GM19240 (cell line): ENCODE data around the gene C19orf47.

Experiments used
- DNase-seq: peaks from one replicate; pipeline ENCODE4 v3.0.0; 2011; ENCODE audit warnings: low spot score; ENCODE audit not compliant: insufficient read length

Gene C19orf47

DNA sequence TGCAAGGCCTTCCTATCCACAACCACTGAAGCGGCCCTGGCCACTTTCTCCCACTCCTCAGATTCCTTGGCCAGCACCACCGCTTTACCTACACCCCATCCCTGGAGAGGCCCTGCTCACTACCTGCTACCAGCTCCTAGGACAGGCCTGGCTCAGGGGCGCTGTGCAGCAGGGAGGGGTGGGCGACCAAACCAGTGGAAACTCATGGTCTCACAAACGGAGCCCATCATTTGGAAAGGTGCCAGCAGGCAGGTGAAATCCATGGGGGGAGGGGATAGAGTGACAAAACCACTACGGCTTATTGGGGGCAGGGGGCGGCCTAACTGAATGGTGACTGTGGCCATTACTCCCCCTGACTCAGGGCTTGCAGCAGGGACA, 27.6 kb downstream of the C19orf47 start:
- DNase-seq = no peak

DNA sequence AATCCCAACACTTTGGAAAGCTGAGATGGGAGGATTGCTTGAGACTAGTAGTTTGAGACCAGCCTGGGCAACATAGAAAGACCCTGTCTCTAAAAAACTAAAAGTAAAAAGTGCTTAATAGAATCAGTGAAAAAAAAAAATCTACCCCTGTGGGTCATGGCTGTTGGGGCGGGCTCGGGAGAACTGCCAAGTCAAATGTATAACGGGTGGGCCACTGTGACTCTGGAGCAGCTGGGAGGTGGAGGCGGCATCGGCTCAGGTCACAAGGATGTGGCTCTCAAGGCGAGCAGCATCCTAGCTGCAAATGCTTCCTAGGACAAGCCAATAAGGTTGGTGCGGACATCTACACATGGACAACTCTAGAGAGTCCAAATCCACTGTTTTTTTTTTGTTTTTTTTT, 30.9 kb downstream of the C19orf47 start:
- DNase-seq = no peak

DNA sequence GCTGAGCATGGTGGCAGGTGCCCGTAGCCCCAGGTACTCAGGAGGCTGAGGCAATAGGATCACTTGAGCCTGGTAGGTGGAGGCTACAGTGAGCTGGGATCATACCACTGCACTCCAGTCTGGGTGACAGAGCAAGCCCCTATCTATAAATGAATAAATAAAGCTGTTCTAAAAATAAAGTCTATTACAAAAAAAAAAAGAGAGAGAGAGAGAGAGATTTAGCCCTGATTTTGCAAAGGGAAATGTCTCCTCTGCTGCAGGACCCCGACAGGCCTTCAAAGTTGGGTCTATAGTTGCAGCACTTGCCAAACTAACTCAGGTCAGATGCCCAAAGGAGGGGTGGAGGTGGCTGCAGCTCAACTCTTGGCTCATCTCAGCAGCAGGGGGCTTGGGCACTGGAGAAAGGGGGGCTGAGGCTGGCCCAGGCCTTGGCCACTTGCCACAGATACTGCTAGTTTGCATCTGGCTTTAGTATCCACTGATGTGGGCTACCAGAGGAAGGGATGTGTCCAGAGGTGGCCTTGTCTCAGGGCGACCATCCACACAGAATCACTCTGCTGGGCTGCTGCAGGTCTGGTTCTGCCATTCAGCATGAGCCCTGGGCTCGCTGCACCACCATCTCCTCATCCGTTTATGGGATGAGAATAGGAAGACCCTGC, 32.3 kb downstream of the C19orf47 start:
- no peak for DNase-seq

DNA sequence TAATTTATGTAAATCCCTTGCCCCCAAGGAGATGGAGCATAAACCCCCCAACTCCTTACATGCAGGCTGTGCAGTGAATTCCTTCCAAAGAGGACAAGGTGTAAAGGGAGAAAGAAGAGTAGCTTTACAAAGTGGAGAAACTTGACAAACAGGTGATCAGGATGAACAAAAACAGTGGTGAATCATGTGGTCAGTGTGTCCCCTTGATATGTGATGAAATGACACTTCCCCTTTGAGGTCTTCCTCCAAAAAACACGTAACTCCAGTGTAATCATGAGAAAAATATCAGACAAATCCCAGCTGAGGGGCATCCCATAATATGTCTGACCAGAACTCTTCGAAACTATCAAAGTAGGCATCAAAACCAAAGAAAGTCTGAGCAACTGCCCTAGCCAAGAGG, 33.5 kb downstream of the C19orf47 start:
- no peak for DNase-seq

DNA sequence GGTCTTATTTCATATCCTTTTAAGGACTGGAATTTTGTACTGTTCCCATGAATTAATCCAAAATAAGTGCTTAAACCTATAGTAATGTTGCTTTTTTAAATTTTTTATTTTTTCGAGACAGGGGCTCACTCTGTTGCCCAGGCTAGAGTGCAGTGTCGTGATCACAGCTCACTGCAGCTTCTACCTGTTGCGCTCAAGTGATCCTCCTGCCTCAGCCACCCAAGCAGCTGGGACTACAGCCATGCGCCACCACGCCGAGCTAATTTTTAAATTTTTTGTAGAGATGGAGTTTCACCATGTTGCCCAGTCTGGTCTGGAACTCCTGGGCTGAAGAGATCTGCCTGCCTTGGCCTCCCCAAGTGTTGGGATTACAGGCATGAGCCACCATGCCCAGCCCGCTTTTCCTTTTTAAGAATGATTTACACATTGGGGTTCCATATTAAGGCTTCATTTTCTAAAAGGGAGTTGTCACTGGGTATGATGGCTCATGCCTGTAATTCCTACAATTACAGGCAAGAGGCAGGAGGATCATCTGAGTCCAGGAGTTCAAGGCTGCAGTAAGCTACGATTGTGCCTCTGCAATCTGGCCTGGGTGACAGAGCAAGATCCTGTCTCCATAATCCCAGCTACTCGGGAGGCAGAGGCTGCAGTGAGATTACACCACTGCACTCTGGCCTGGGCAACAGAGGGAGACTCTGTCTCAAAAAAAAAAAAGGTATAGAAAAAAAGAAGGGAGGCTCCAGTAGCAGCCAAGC, 34.8 kb downstream of the C19orf47 start:
- no peak for DNase-seq

DNA sequence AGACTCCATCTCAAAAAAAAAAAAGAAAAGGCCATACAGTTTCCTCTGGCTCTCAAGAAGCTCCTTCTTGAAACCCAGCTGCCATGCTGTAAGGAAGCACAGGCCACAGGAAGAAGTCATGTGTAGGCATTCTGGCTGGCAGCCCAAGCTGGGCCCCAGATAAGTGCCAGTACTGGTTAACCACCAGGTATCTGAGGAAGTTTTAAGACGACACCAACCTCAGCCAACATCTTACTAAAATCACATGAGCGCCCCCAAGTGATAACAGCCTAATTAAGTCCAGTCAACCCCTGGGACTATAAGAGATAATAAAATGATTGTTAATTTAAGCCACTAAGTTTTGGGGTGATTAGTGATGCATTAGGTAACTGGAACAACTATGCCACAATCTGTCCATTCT, 35.7 kb downstream of the C19orf47 start:
- no peak for DNase-seq

DNA sequence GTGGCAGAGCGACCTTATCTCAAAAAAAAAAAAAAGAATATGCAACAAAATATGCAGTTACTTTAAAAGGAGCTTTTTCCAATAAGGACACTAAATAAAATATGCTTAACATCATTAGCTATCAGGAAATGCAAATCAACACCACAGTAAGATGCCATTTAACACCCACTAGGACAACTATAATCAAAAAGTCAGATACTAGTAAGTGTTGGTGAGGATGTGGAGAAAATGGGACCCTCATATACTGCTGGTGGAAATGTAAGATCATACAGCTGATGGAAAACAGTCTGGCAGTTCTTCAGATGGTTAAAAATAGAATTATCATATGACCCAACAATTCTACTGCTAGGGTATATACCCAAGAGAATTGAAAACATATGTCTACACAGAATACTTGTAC, 38.5 kb downstream of the C19orf47 start:
- DNase-seq = no peak

DNA sequence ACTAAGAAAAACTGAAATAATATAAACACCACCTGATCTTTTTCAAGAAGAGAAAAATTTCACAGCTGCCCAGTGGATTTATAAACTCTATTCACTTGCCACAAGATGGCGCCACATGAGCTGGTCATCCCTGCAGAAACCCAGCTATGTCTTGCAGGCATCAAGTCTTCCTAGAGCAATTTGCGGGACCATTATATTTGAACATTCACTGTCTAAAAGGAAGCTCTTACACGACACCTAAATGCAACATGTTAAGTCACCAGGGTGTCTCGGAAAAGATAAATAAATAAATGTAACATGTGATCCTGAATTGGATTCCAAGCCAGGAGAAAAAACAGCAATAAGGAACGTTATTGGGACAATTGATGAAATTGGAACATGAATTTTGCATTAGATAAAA, 42.8 kb downstream of the C19orf47 start:
- peak; percentile 82 for DNase-seq

DNA sequence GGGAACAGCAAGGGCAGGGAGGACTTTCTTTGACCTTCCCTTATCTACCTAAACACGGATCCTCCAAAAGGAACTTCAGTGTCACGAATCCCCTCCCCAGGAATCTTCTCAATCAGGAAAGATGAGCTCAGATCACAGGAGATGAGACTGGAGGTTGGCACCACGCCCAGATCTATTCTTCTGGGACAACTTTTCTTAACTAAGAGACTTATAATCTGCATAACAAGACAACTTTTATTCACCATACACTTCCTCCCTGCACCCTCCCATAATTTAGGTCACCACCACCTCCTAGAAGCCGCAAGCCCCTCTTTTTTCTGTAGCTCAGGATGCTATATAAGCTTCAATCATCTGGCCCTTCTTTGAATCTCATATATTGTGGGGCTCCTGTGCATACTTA, 43.9 kb downstream of the C19orf47 start:
- DNase-seq = no peak

DNA sequence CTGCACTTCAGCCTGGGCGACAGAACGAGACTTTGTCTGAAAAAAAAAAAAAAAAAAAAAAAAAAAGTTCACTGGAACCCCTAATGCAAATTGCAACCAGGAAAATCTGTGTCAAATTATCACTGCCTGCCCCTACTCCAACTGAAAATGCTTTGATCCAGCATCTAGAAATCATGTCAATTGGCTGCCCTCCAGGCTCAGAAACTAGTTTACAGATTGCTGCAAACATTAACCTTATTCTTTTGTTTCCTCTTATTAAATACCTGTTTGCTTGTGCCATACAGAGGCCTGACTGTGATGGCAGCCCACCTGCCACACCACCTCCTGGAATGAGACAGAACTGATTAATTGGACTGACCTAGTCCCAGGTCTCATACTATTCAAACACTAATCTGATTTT, 44.4 kb downstream of the C19orf47 start:
- DNase-seq = no peak

DNA sequence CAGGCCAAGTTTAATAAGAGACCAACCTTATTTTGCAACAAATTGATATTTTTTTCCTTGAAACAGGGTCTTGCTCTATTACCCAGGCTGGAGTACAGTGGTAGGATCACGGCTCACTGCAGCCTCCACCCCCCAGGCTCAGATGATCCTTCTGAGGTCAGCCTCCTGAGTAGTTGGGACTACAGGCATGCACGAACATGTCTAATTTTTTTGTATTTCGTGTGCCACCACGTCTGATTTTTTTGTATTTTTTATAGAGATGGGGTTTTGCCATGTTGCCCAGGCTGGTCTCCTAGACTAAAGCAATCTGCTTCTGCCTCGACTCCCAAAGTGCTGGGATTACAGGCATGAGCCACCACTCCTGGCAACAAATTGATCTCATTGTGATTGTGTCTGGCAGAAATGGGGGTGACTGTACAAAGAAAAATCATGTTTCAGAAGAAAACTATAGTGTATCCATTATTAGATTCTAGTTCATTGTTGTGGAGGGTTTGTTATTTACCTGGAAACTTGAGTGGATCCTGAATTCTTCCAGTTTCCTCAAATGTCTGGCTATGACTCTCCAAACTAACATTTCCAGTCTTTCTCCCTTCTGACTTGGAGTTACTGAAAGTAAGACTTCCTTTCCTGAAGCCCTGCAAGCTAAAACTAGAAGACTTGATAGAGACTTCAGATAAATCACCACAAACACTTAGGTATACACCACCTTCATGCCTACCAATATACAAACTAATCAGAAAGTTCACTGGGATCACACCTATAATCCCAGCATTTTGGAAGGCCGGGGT, 45.8 kb downstream of the C19orf47 start:
- no peak for DNase-seq

DNA sequence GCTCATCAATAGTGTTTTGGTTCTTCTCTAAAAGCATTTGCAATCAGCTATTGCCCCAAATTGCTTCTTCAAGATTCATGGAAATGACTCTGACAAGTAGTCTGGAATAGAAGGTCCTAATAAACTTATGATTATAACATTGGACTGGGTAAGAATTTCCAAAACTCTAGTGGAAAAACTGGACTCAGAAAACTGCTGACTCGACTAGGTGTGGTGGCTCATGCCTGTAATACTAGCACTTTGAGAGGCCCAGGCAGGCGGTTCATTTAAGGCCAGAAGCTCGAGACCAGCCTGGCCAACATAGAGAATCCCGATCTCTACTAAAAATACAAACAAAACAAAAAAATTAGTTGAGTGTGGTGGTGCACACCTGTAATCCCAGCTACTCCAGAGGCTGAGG, 47.5 kb downstream of the C19orf47 start:
- no peak for DNase-seq

DNA sequence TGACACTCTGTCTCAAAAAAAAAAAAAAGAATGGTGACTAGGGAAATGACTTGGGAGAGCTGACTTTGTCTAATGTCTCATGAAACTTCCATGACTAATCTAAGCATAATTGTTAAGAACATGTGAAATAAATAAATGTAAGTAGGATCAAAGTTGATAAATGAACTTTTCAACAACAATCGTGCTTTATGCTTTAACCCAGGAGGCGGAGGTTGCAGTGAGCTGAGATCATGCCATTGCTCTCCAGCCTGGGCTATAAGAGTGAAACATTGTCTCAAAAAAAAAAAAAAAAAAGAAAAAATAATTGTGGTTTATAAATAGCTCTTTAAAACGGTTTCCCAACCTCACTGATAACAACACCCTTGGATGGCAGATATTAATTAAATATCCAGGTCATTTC, 50.2 kb downstream of the C19orf47 start:
- no peak for DNase-seq

DNA sequence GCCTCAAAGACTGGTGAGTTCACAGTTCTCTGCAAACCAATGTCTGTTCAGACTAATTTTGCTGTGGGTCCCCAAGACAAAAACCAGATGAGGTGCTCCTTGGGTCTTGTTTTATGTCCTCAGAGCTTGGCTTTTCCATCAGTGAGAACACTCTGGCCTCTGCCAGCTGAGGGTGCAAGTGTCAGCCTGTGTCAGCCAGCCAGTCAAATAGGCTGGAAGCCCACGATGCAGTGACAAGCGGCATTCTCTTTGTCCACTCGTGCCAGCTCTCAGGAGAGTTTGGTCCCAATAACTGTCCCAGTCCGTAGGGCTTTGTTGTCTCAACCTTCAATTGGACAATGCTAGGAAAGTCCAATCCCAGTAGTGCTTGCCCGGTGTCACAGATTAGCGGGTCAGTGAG, 53.6 kb downstream of the C19orf47 start:
- no peak for DNase-seq

DNA sequence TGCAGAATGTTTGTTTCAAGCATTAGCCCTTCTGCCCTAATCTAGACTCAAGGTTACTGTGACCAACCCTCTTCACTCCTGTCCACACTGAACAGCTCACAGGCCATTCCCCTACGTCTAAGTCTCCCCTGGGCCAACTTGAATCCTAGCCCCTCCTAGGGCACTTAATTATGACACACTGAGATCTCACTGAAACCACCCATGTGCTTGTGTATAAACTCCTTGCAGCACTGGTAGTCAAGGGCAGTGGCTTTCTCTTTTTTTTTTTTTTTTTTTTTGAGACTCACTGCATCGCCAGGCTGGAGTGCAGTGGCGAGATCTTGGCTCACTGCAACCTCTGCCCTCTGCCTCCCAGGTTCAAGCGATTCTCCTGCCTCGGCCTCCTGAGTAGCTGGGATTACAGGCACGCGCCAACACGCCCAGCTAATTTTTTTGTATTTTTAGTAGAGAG, 61.2 kb downstream of the C19orf47 start:
- no peak for DNase-seq

DNA sequence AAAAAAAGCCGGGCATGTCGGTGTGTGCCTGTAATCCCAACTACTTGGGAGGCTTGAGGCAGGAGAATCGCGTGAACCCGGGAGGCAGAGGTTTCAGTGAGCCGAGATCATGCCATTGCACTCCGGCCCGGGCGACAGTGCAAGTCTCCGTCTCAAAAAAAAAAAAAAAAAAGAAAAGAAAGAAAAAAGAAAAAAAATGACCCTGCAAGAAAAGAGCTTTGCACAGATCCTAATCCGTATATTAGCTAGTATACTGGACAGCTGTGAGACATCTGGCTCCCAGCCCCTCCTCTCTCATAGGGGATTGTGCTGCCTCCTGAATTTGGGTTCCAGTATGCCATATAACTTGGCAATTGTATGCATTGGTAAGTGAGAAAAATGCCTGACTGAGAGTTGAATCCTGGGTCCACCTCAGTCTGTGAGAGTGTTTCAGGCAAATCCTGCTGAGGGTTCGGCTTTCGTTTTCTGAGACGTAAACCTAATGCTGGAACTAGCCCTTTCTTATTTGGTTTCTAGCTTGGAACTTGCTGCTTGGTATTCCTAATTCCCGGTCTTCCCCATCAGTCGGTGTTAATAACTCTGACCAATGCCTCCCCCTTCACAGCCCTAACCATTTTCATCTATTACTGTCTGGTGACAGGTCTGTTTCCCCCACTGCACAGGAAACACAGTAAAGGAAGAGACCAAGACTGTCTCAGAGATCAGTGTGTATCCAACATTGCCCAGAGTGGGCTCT, 61.8 kb downstream of the C19orf47 start:
- no peak for DNase-seq

DNA sequence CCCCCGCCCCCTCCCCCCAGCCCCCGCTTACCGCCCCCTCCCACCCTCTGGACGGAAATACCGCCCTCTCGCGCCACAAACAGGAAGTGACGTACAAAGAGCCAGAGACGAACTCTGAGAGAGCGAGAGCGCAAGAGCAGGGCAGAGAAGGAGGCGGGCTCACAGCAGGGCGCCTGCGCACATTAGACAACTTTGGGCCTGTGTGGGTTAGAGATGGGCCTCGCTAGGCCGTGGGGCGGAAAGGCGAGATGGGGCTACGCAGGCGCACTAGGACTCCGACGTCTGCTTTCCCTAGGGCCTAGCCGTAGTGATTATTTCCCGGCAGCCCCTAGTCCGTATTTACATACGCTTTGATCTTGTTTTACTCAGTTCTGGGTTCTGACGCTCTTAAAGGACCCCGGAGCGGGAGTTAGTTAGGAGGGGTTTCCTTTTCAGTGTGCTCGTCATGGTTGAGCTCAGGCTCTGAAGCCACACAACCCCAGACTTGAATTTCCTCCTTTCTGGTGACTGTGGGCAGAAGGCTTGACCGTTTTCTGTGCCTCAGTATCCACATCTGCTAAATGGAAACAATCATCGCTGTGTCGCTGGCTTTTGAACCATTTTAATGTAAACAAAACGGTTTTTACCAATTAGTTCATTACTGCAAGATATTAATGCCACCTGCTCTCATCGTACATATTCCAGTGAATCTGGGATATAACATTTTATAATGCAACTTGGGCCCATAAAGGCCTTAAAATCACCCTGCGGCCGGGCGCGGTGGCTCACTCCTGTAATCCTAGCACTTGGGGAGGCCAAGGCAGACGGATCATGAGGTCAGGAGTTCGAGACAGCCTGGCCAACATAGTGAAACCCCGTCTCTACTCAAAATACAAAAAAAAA, 62.6 kb downstream of the C19orf47 start:
- DNase-seq = peak; percentile 95

DNA sequence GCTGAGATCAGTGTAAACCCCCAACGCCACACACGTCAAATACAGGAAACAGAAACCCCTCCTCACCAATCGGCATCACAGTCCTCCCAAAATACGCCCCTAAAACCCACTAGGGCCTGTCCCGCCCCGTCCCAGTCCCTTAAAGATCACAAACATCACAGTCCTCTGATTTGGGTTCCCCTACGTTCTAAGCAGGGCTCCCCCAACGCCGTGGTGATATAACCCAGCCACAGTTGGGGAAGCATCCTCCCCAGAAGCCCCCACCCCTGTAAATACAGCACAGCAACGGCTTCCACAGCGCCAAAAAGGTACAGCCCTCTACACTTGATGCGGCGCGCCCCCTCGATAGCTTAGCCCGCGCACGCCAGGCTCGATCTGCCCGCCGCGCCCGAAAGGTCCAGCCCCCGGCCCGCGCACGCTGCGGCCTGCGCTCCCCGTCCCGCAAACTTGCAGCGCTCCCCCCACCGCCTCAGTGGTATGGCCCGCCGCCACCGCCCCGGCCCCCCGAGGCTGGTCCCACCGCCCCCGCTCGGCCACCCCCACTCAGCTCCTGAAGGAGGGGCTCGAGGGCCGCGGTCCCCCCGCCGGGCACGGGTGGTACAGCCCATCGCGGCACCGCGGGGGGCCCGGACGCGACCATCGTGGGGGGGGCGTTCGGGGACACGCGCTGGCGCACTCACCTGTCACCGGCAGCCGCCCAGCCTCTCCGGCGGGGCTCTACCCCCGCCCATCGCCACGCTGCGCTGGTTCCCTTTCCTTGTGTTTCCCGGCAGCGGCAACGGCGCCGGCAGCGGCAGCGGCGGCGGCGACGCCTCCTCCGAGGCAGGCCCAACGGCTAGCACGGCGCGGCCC, 63.5 kb downstream of the C19orf47 start, which contains the start of gene AKT2:
Gene AKT2 (minus strand): TSS at position 845 of the 852 bp plus-strand sequence. CDS start 20,078 bp downstream, outside the sequence.
- no peak for DNase-seq

DNA sequence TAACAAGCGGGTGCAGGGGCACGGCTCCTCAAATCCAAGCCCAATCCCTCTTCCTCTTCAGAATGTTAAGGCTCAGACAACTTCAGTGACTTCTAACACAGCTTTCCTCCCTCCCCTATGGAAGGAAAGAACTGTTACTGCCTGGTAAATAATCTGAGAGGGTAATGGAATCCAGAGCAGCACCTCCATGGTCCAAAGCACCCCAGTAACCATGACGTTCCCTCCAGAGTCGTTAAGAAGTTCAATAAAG, 64.0 kb downstream of the C19orf47 start:
- DNase-seq = no peak
